DOHH2 (cell line): ENCODE results near the gene UBE2I.

Experiments used
- EZH2phosphoT487 ChIP-seq: fragments of 200-600 bp; sonication (generic); IDR thresholded peaks from 2 replicates; pipeline ENCODE4 v1.6.1; 2017; ENCODE audit warnings: borderline replicate concordance, mild to moderate bottlenecking, antibody characterized with exemption, low read length, moderate library complexity, mixed read lengths
- TF ChIP-seq, protein P1 (sequence below): fragments of 200-600 bp; sonication (generic); IDR thresholded peaks from one replicate; pipeline ENCODE4 v1.5.1; 2014; ENCODE audit warnings: antibody characterized with exemption, mild to moderate bottlenecking, low read depth, low read length; ENCODE audit not compliant: poor library complexity, severe bottlenecking

DNA sequence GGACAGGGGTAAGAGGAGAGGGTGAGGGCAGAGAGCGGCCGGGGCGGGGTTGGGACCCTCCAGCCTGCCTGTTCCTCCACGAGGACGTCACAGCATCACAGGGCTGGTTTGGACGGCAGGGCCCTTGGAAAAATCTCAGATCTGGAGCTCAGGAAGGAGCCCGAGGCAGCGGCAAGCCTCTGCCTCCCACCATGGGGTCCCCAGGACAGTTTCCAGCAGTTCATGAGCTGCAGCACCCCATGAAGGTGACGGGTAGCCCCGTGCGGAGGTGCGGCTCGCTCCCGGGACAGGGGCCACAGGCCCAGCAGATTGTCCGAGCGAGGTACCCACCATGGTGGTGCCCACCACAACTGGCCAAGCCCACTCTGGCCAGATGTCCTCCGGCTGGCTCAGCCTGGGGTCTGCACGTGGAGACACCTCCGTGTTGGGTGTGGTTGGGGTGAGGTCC is 32.3 kb upstream of the UBE2I start:
- TF ChIP-seq, protein P1, sequence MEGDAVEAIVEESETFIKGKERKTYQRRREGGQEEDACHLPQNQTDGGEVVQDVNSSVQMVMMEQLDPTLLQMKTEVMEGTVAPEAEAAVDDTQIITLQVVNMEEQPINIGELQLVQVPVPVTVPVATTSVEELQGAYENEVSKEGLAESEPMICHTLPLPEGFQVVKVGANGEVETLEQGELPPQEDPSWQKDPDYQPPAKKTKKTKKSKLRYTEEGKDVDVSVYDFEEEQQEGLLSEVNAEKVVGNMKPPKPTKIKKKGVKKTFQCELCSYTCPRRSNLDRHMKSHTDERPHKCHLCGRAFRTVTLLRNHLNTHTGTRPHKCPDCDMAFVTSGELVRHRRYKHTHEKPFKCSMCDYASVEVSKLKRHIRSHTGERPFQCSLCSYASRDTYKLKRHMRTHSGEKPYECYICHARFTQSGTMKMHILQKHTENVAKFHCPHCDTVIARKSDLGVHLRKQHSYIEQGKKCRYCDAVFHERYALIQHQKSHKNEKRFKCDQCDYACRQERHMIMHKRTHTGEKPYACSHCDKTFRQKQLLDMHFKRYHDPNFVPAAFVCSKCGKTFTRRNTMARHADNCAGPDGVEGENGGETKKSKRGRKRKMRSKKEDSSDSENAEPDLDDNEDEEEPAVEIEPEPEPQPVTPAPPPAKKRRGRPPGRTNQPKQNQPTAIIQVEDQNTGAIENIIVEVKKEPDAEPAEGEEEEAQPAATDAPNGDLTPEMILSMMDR, result no peak
- TF ChIP-seq EZH2phosphoT487, result no peak
